Stromal cell of bone marrow (primary cell): ENCODE data around the gene C16orf87.

Source experiments
- DNase-seq: peaks from one replicate; pipeline ENCODE4 v3.0.0-alpha.2; 2012; ENCODE audit warnings: low read depth

C16orf87 gene

GRCh38 chr16:46756772-46757171 lies 74.2 kb downstream of the C16orf87 start:
- DNase-seq: no peak

GRCh38 chr16:46753015-46753414 lies 78.0 kb downstream of the C16orf87 start:
- DNase-seq: no peak

- no peak for DNase-seq
Measured at GRCh38 chr16:46751381-46751780, 79.6 kb downstream of the C16orf87 start.

- no peak for DNase-seq
Measured at GRCh38 chr16:46748775-46749705, 81.9 kb downstream of the C16orf87 start.

GRCh38 chr16:46747777-46748651 lies 83.0 kb downstream of the C16orf87 start, which contains the start of gene MYLK3:
Gene MYLK3 (minus strand): TSS chr16:46748344. CDS start chr16:46748193, 151 bp downstream.
- no peak for DNase-seq

- no peak for DNase-seq
Measured at GRCh38 chr16:46746821-46747776, 83.9 kb downstream of the C16orf87 start.
